ENCODE results near the gene C9orf72.

Gene C9orf72

GRCh38 chr9:27590651-27591050 lies 17.4 kb upstream of the C9orf72 start:
- ATAC-seq, result no peak
- TF ChIP-seq ZNF8 (CRISPR knock-in tag; IDR thresholded peaks at IDR 0.05), result no peak
- no peak for TF ChIP-seq BACH2 (CRISPR knock-in tag; IDR thresholded peaks at IDR 0.05; ENCODE audit: borderline replicate concordance)
- no peak for TF ChIP-seq CSRNP3 (CRISPR knock-in tag; IDR thresholded peaks at IDR 0.05)
- no peak for TF ChIP-seq CREB5 (CRISPR knock-in tag; IDR thresholded peaks at IDR 0.05; ENCODE audit: low read depth)
- no peak for TF ChIP-seq ARNTL (CRISPR knock-in tag; IDR thresholded peaks at IDR 0.05; ENCODE audit: borderline replicate concordance, low read depth)
- no peak for TF ChIP-seq ZFP30 (CRISPR knock-in tag; IDR thresholded peaks at IDR 0.05)
- TF ChIP-seq ZNF565 (CRISPR knock-in tag; conservative IDR thresholded peaks at IDR 0.05; ENCODE audit: low read depth), result no peak
- TF ChIP-seq ZNF70 (CRISPR knock-in tag; IDR thresholded peaks at IDR 0.05), result no peak
- no peak for TF ChIP-seq TSHZ2 (CRISPR knock-in tag; IDR thresholded peaks at IDR 0.05)
- TF ChIP-seq ISL1 (CRISPR knock-in tag; IDR thresholded peaks at IDR 0.05), result no peak
- TF ChIP-seq RARB (CRISPR knock-in tag; IDR thresholded peaks at IDR 0.05), result no peak
- TF ChIP-seq PPARA (CRISPR knock-in tag; IDR thresholded peaks at IDR 0.05; ENCODE audit: borderline replicate concordance), result no peak
- no peak for TF ChIP-seq TCF4 (CRISPR knock-in tag; IDR thresholded peaks at IDR 0.05; ENCODE audit: borderline replicate concordance)
- TF ChIP-seq ZFP3 (CRISPR knock-in tag; IDR thresholded peaks at IDR 0.05), result no peak
- TF ChIP-seq, protein P1, sequence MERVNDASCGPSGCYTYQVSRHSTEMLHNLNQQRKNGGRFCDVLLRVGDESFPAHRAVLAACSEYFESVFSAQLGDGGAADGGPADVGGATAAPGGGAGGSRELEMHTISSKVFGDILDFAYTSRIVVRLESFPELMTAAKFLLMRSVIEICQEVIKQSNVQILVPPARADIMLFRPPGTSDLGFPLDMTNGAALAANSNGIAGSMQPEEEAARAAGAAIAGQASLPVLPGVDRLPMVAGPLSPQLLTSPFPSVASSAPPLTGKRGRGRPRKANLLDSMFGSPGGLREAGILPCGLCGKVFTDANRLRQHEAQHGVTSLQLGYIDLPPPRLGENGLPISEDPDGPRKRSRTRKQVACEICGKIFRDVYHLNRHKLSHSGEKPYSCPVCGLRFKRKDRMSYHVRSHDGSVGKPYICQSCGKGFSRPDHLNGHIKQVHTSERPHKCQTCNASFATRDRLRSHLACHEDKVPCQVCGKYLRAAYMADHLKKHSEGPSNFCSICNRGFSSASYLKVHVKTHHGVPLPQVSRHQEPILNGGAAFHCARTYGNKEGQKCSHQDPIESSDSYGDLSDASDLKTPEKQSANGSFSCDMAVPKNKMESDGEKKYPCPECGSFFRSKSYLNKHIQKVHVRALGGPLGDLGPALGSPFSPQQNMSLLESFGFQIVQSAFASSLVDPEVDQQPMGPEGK (CRISPR knock-in tag; IDR thresholded peaks at IDR 0.05; ENCODE audit: borderline replicate concordance), result no peak
- TF ChIP-seq TOX (CRISPR knock-in tag; IDR thresholded peaks at IDR 0.05; ENCODE audit: borderline replicate concordance), result no peak
- TF ChIP-seq SNAI2 (CRISPR knock-in tag; IDR thresholded peaks at IDR 0.05), result no peak
- no peak for TF ChIP-seq OSR1 (CRISPR knock-in tag; IDR thresholded peaks at IDR 0.05)
- TF ChIP-seq, protein P2, sequence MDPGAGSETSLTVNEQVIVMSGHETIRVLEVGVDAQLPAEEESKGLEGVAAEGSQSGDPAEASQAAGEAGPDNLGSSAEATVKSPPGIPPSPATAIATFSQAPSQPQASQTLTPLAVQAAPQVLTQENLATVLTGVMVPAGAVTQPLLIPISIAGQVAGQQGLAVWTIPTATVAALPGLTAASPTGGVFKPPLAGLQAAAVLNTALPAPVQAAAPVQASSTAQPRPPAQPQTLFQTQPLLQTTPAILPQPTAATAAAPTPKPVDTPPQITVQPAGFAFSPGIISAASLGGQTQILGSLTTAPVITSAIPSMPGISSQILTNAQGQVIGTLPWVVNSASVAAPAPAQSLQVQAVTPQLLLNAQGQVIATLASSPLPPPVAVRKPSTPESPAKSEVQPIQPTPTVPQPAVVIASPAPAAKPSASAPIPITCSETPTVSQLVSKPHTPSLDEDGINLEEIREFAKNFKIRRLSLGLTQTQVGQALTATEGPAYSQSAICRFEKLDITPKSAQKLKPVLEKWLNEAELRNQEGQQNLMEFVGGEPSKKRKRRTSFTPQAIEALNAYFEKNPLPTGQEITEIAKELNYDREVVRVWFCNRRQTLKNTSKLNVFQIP (CRISPR knock-in tag; IDR thresholded peaks at IDR 0.05; ENCODE audit: borderline replicate concordance, low read depth), result no peak

DNA sequence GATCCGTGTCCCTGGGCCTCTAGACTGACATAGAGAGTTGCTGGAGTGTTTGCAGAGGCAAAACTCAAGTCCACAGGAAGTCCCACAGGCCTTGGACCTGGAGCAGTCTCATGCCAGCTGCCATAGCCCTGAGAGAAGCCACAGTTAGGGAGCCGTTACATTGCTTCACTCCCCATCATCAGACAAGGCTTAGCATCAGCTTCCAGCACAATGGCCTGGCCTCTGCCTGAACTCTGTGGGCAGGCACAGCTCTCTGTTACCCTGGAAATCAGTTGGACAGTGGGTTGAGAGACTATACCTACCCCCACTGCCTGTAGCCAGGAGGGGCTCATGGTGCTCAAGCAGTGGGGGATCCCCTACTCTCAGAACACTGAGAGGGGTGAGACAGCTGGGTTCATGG lies 16.2 kb upstream of the C9orf72 start:
- ATAC-seq, result no peak
- TF ChIP-seq TSHZ2 (CRISPR knock-in tag; IDR thresholded peaks at IDR 0.05), result no peak
- TF ChIP-seq OSR1 (CRISPR knock-in tag; IDR thresholded peaks at IDR 0.05), result no peak
- TF ChIP-seq ZNF565 (CRISPR knock-in tag; conservative IDR thresholded peaks at IDR 0.05; ENCODE audit: low read depth), result no peak
- no peak for TF ChIP-seq ARNTL (CRISPR knock-in tag; IDR thresholded peaks at IDR 0.05; ENCODE audit: borderline replicate concordance, low read depth)
- no peak for TF ChIP-seq SNAI2 (CRISPR knock-in tag; IDR thresholded peaks at IDR 0.05)
- TF ChIP-seq ZFP30 (CRISPR knock-in tag; IDR thresholded peaks at IDR 0.05), result no peak
- no peak for TF ChIP-seq GLIS3 (CRISPR knock-in tag; IDR thresholded peaks at IDR 0.05)
- TF ChIP-seq PPARA (CRISPR knock-in tag; IDR thresholded peaks at IDR 0.05; ENCODE audit: borderline replicate concordance), result no peak
- TF ChIP-seq TCF4 (CRISPR knock-in tag; IDR thresholded peaks at IDR 0.05; ENCODE audit: borderline replicate concordance), result no peak
- no peak for TF ChIP-seq ESRRG (CRISPR knock-in tag; IDR thresholded peaks at IDR 0.05)
